Vagina (tissue), 2 donors: Measurements from ENCODE around the gene MICB. TPM values are rescaled to one million over a fixed set of nuclear protein-coding genes. Genes with fewer than 3 reads are reported as not detected.

Experiments used
- DNase-seq, 2 donors: peaks; one replicate each; pipeline ENCODE4 v3.0.0-alpha.2; 2017; ENCODE audit errors: extremely low spot score in 2 of 2
- H3K27ac ChIP-seq: fragments of 200-600 bp; sonication (generic); one replicate; pipeline ENCODE4 v1.5.1; 2019
- H3K27me3 ChIP-seq: fragments of 200-600 bp; sonication (generic); one replicate; pipeline ENCODE4 v1.5.1; 2019
- H3K36me3 ChIP-seq, 2 donors: fragments of 200-600 bp; sonication (generic); one replicate each; pipeline ENCODE4 v1.5.1; 2017 to 2019
- H3K4me1 ChIP-seq: fragments of 200-600 bp; sonication (generic); one replicate; pipeline ENCODE4 v1.5.1; 2019
- H3K4me3 ChIP-seq, 2 donors: fragments of 200-600 bp; sonication (generic); 1 replicate in 1 of 2; 2 replicates in 1 of 2; pipeline ENCODE4 v1.5.1; 2016 to 2019
- H3K9me3 ChIP-seq: fragments of 200-600 bp; sonication (generic); one replicate; pipeline ENCODE4 v1.5.1; 2019
- POLR2A ChIP-seq, 2 donors: fragments of 450-650 bp; IDR thresholded peaks; one replicate each; pipeline ENCODE4 v1.6.1; 2017; ENCODE audit warnings: antibody characterized with exemption in 2 of 2, mild to moderate bottlenecking in 2 of 2, moderate library complexity in 2 of 2
- POLR2AphosphoS5 ChIP-seq, 2 donors: sonication (generic); formaldehyde crosslinking; IDR thresholded peaks; one replicate each; pipeline ENCODE4 v1.9.0; 2017; ENCODE audit warnings: antibody characterized with exemption in 2 of 2, mild to moderate bottlenecking in 2 of 2, low read depth in 1 of 2; ENCODE audit not compliant: insufficient read depth in 1 of 2
- intact Hi-C: fragments of 100-400 bp; cut with DNase I; formaldehyde crosslinking; loops from one replicate; pipeline ENCODE4 v1.15.1; 2023
- total RNA-seq: library from RNA; depleted of rRNA; stranded (reverse); fragments of >200 nt; gene quantifications from one replicate; pipeline ENCODE4 v1.2.3, GENCODE V29; 2016
- TF ChIP-seq, protein P1 (sequence below), 3 experiments: fragments of 450-650 bp in 2 of 3; fragments of 200-600 bp in 1 of 3; sonication (generic) in 1 of 3; IDR thresholded peaks; one replicate each; pipeline ENCODE4 v1.5.1; 2017 to 2019; ENCODE audit warnings: antibody characterized with exemption in 3 of 3, mild to moderate bottlenecking in 2 of 3, moderate library complexity in 2 of 3

The MICB gene
- total RNA-seq, 1 donor from 2014 or later: 3.2 TPM

DNA sequence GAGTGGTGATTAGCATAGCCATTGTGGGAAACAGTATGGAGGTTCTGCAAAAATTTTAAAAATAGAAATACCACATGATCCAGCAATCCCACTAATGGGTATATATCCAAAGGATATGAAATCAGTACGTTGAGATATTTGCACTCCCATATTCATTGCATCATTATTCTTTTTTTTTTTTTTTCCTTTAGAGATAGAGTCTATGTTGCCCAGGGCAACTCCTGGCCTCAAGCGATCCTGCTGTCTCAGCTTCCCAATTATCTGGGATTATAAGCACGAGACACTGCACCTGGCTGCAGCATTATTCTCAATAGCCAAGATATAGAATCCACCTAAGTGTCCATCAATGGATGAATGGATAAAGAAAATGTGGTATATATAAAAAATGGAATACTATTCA is 23.9 kb downstream of the MICB start:
- H3K9me3 ChIP-seq: no peaks in the 10 kb centered on the region
- H3K36me3 ChIP-seq: no peaks in the 10 kb centered on the region
- no peaks in the 10 kb centered on the region for H3K27me3 ChIP-seq
- DNase-seq: peak in 1 of 2 donors; percentile 1
- no peak for TF ChIP-seq POLR2A (IDR thresholded peaks at IDR 0.05)
- TF ChIP-seq POLR2AphosphoS5 (IDR thresholded peaks at IDR 0.05; ENCODE audit: insufficient read depth in 1 of 2, low read depth in 1 of 2): no peak
- TF ChIP-seq, protein P1, sequence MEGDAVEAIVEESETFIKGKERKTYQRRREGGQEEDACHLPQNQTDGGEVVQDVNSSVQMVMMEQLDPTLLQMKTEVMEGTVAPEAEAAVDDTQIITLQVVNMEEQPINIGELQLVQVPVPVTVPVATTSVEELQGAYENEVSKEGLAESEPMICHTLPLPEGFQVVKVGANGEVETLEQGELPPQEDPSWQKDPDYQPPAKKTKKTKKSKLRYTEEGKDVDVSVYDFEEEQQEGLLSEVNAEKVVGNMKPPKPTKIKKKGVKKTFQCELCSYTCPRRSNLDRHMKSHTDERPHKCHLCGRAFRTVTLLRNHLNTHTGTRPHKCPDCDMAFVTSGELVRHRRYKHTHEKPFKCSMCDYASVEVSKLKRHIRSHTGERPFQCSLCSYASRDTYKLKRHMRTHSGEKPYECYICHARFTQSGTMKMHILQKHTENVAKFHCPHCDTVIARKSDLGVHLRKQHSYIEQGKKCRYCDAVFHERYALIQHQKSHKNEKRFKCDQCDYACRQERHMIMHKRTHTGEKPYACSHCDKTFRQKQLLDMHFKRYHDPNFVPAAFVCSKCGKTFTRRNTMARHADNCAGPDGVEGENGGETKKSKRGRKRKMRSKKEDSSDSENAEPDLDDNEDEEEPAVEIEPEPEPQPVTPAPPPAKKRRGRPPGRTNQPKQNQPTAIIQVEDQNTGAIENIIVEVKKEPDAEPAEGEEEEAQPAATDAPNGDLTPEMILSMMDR (IDR thresholded peaks at IDR 0.05): no peak
- no peak overlapping the region for H3K27ac ChIP-seq
- H3K4me3 ChIP-seq: no peak overlapping the region
- no peaks in the 10 kb centered on the region for H3K4me1 ChIP-seq
- intact Hi-C loops: no loop called here

DNA sequence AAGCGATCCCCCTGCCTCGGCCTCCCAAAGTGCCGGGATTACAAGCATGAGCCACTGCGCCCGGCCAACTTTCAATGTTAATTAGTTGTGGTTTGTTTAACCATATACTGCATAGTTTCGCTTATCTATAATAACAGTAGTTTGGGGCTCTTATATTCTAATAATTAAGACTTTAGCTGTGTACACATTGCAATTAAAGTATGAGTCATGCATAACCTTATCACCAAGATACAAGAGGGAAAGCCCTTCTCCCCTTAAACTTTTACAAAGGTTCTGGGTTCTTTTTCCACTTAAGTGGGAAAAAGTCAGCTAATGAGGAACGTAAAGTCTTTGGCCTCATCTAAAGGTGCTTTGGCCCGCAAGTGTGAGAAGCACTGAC is 27.6 kb downstream of the MICB start:
- Histone ChIP-seq H3K9me3 (no peaks in the 10 kb centered on the region), H3K27me3 (no peaks in the 10 kb centered on the region), H3K4me1 (no peaks in the 10 kb centered on the region), H3K4me3 (no peak overlapping the region), H3K36me3 (peaks cover 0 to 9% of the 10 kb centered on the region in 2 donors), H3K27ac (no peak overlapping the region)
- TF ChIP-seq POLR2A (IDR thresholded peaks at IDR 0.05) (no peak), POLR2AphosphoS5 (IDR thresholded peaks at IDR 0.05; ENCODE audit: insufficient read depth in 1 of 2, low read depth in 1 of 2) (no peak)
- TF ChIP-seq, protein P1 (IDR thresholded peaks at IDR 0.05): no peak
- intact Hi-C loops: no loop called here
- no peak for DNase-seq

DNA sequence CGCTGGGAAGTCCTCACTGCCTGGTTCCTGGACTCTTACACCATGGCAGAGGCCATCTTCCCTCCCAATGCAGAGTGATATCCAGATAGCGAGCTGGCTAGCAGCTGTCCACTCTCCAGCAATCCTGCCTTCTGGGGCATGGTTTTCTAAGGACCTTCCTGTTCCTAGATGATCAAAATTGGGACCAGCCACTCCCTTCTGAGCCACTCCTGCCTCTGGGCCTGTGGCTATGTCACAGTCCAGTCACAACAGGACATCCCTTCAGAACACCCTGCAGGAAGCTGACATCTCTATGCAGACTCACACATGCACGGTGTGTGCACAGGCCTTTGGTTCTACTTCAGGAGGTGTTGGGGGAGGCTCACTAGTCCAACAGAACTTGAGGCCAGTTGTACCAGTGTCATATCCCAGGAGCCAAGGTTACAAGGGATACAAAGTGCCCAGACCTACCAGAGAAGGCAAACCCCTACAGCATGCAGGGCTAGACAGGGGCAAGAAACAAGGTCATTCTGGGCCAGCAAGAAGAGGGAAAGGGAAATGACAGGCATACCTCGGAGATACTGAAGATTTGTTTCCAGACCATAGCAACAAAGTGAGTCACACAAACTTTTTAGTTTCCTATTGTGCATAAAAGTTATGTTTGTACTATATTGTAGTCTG is 28.1 kb downstream of the MICB start:
- DNase-seq: no peak

DNA sequence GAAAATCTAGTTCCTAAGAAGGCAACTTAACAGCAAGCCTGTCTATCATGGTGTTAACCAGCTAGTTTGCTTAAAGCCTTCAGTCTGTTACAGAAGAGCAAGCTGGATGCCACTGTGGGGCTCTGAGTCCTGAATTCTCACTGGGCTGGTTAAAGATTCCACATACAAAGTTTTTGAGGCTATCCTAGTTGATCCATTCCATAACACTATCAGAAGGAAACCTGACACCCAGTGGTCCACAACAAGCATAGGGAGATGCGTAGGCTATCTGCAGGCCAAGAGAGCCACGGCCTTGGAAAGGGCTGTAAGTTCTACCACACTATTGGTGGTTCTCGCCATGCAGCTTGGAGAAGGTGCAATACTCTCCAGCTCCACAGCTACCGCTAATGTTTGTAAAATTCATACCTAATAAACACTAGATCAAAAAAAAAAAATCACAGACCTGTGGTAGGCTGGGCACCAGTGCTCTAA is 30.4 kb downstream of the MICB start:
- Histone ChIP-seq H3K4me3 (no peak overlapping the region), H3K4me1 (no peaks in the 10 kb centered on the region), H3K27ac (no peak overlapping the region), H3K36me3 (peaks cover 0 to 37% of the 10 kb centered on the region in 2 donors), H3K27me3 (no peaks in the 10 kb centered on the region), H3K9me3 (no peaks in the 10 kb centered on the region)
- intact Hi-C loops: no loop called here
- TF ChIP-seq POLR2AphosphoS5 (IDR thresholded peaks at IDR 0.05; ENCODE audit: insufficient read depth in 1 of 2, low read depth in 1 of 2) (no peak), POLR2A (IDR thresholded peaks at IDR 0.05) (no peak)
- TF ChIP-seq, protein P1 (IDR thresholded peaks at IDR 0.05): no peak
- no peak for DNase-seq

More for the DNA sequence above, 28.1 kb downstream of the MICB start:
- no peaks in the 10 kb centered on the region for H3K27me3 ChIP-seq
- H3K36me3 ChIP-seq: peaks cover 0 to 14% of the 10 kb centered on the region in 2 donors
- no peak for TF ChIP-seq POLR2AphosphoS5 (IDR thresholded peaks at IDR 0.05; ENCODE audit: insufficient read depth in 1 of 2, low read depth in 1 of 2)
- no peak for TF ChIP-seq POLR2A (IDR thresholded peaks at IDR 0.05)
- TF ChIP-seq, protein P1 (IDR thresholded peaks at IDR 0.05): no peak
- no peak overlapping the region for H3K27ac ChIP-seq
- no peak overlapping the region for H3K4me3 ChIP-seq
- H3K9me3 ChIP-seq: no peaks in the 10 kb centered on the region
- no peaks in the 10 kb centered on the region for H3K4me1 ChIP-seq
- intact Hi-C loops: no loop called here

DNA sequence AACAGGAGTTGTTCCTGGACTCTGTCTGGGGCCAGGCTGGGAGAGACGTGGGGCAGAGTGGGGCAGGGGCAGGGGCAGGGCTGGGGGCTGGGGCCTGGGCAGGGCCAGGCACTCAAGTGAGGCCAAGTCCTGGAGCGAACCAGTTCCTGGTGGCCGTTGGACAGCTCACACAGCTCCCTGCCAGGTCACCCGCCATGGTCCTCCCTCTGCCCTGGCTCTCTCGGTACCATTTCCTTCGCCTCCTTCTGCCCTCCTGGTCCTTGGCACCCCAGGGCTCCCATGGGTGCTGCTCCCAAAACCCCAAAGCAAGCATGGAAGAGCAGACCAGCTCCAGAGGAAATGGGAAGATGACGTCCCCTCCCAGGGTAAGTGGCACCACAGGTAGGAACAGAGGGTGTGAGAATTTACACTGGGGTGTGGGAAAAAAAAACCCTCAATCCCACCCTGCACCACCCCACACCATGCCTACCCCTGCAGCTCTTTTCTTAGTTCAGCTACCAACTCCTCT is 30.9 kb downstream of the MICB start, which contains the start of gene MCCD1:
MCCD1 (plus strand) TSS at position 142 of the 508 bp plus-strand sequence; CDS start at position 195, 53 bp downstream.
- Histone ChIP-seq H3K4me1 (no peaks in the 10 kb centered on the region), H3K27me3 (no peaks in the 10 kb centered on the region), H3K9me3 (no peaks in the 10 kb centered on the region), H3K36me3 (peaks cover 0 to 42% of the 10 kb centered on the region in 2 donors), H3K4me3 (no peak within 1 kb of the TSS), H3K27ac (no peak within 1 kb of the TSS)
- no peak for DNase-seq
- intact Hi-C loops: no loop called here
- TF ChIP-seq POLR2A (IDR thresholded peaks at IDR 0.05): no peak
- TF ChIP-seq, protein P1 (IDR thresholded peaks at IDR 0.05): no peak
- no peak for TF ChIP-seq POLR2AphosphoS5 (IDR thresholded peaks at IDR 0.05; ENCODE audit: insufficient read depth in 1 of 2, low read depth in 1 of 2)
